ENCODE data around the gene DDI1. TPM values are rescaled to one million over a fixed set of nuclear protein-coding genes. Genes with fewer than 3 reads are reported as not detected.

The DDI1 gene
- polyA plus RNA-seq, 1 experiment, result not detected

DNA sequence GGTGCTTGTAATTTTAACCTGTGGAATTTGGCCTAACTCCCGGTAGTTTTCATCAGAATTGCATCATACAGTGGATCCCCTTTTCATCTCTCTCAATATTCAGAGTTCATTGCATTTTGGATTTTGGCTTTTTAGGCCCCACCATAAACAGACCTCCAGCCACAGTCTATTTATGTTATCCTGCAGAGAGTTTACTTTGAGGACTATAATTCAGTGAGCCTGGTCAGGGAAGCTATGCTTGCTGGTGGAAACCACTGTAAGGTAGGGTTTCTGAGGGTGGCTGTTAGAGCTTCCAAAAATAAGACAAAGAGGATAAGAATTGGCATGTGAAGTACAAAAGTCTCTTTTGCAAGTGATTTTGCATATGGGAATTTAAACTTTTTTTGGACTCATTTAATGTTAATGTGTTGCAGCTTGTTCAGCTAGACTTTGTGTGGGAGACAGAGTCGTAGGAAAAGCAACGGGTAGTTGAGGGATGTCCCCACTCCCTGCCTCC is 34.8 kb upstream of the DDI1 start:
- Histone ChIP-seq H3K4me3 (ENCODE audit: low read depth, low read length) (no peak overlapping the region), H3K27me3 (ENCODE audit: control insufficient read depth, insufficient read depth, low read length) (no peaks in the 10 kb centered on the region), H3K36me3 (ENCODE audit: control insufficient read depth, insufficient read depth, low read length) (no peaks in the 10 kb centered on the region)
- DNase-seq (ENCODE audit: low read depth), result no peak
- ChIA-PET CTCF (no interaction called here), POLR2A (no interaction called here)
- TF ChIP-seq, protein P1, sequence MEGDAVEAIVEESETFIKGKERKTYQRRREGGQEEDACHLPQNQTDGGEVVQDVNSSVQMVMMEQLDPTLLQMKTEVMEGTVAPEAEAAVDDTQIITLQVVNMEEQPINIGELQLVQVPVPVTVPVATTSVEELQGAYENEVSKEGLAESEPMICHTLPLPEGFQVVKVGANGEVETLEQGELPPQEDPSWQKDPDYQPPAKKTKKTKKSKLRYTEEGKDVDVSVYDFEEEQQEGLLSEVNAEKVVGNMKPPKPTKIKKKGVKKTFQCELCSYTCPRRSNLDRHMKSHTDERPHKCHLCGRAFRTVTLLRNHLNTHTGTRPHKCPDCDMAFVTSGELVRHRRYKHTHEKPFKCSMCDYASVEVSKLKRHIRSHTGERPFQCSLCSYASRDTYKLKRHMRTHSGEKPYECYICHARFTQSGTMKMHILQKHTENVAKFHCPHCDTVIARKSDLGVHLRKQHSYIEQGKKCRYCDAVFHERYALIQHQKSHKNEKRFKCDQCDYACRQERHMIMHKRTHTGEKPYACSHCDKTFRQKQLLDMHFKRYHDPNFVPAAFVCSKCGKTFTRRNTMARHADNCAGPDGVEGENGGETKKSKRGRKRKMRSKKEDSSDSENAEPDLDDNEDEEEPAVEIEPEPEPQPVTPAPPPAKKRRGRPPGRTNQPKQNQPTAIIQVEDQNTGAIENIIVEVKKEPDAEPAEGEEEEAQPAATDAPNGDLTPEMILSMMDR (IDR thresholded peaks at IDR 0.05; ENCODE audit: insufficient read depth, low read depth, low read length), result no peak

DNA sequence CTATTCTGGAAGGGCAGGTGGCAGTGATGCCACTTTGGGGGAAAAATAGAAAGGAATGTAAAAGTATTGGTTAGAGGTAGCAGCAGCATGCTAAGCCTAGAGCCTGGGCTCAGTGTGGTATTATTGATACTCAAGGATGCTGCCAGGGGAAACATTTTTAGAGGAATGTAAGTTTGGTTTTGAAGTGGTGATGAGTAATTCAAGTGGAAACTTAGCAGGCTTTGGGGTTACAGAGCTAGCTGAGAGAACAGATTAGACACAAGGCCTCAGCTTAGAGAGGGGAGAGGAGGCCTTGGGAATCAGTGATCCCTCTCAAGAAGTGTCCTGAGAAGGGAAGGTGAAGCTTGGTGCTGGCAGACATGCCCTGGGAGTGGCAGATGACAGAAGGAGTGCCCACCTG is 32.9 kb upstream of the DDI1 start:
- TF ChIP-seq, protein P1 (IDR thresholded peaks at IDR 0.05; ENCODE audit: insufficient read depth, low read depth, low read length), result no peak
- Histone ChIP-seq H3K4me3 (ENCODE audit: low read depth, low read length) (no peak overlapping the region), H3K36me3 (ENCODE audit: control insufficient read depth, insufficient read depth, low read length) (no peaks in the 10 kb centered on the region), H3K27me3 (ENCODE audit: control insufficient read depth, insufficient read depth, low read length) (no peaks in the 10 kb centered on the region)
- POLR2A ChIA-PET, result no interaction called here
- CTCF ChIA-PET, result no interaction called here
- DNase-seq (ENCODE audit: low read depth), result no peak

GRCh38 chr11:104005234-104005855 is 31.1 kb upstream of the DDI1 start:
- CTCF ChIA-PET, result no interaction called here
- Histone ChIP-seq H3K36me3 (ENCODE audit: control insufficient read depth, insufficient read depth, low read length) (no peaks in the 10 kb centered on the region), H3K27me3 (ENCODE audit: control insufficient read depth, insufficient read depth, low read length) (no peaks in the 10 kb centered on the region), H3K4me3 (ENCODE audit: low read depth, low read length) (no peak overlapping the region)
- DNase-seq (ENCODE audit: low read depth), result no peak
- POLR2A ChIA-PET, result no interaction called here
- TF ChIP-seq, protein P1 (IDR thresholded peaks at IDR 0.05; ENCODE audit: insufficient read depth, low read depth, low read length), result no peak

GRCh38 chr11:104009744-104010143 is 26.7 kb upstream of the DDI1 start:
- Histone ChIP-seq H3K4me3 (ENCODE audit: low read depth, low read length) (no peak overlapping the region), H3K27me3 (ENCODE audit: control insufficient read depth, insufficient read depth, low read length) (no peaks in the 10 kb centered on the region), H3K36me3 (ENCODE audit: control insufficient read depth, insufficient read depth, low read length) (no peaks in the 10 kb centered on the region)
- CTCF ChIA-PET, result interaction anchor here (0.9 kb wide), 1 partner anchor 13 kb away, joined by 3 read pairs; no protein-coding TSS in a partner anchor
- POLR2A ChIA-PET, result no interaction called here
- DNase-seq (ENCODE audit: low read depth), result no peak
- TF ChIP-seq, protein P1 (IDR thresholded peaks at IDR 0.05; ENCODE audit: insufficient read depth, low read depth, low read length), result no peak

DNA sequence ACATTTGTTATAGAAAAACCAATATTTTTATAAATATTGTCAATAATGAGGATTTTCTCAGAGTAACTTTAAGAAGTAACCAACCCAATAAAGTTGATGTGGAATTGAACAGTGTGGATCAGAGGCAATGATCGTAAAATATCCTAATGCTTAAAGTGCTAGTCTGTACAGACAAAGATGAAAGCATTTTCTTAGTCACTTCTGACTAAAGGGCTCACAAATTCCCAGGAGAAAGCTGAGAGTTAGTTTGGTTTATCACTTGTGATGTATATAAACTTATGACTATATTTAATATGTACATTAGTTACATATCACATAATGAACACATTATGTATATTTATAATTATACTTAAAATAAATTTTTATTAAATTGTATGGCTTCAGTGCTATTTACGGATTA is 25.4 kb upstream of the DDI1 start:
- H3K36me3 ChIP-seq (ENCODE audit: control insufficient read depth, insufficient read depth, low read length), result no peaks in the 10 kb centered on the region
- DNase-seq (ENCODE audit: low read depth), result no peak
- no peaks in the 10 kb centered on the region for H3K27me3 ChIP-seq (ENCODE audit: control insufficient read depth, insufficient read depth, low read length)
- CTCF ChIA-PET, result no interaction called here
- no peak overlapping the region for H3K4me3 ChIP-seq (ENCODE audit: low read depth, low read length)
- POLR2A ChIA-PET, result no interaction called here
- TF ChIP-seq, protein P1 (IDR thresholded peaks at IDR 0.05; ENCODE audit: insufficient read depth, low read depth, low read length), result no peak

All from BJ (cell line).